ENCODE results near the gene SDHAF3. TPM values are rescaled to one million over a fixed set of nuclear protein-coding genes. Genes with fewer than 3 reads are reported as not detected.

Gene SDHAF3
- polyA plus RNA-seq, 2 of the 4 experiments (the other 2 are of a cell fraction), result 52.3 to 56.0 TPM

DNA sequence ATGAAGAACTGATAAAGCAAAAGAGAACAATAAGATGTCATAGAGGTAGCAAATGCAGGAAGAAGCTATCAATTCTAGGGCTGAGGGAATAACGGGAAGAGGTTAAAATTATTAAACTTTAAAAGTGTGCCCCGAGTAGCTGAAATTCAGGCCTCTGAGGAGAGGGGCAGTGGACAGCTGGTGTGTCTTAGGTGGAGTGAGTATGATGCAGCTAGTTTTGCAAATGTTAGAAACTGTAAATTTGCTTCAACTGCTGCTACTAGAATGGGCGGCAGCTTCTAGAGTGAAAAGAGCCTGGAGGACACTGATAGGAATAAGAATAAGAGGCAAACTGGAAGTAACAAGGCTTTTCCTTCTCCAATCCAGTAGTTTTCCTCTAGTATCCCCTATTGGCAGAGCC, 87.3 kb downstream of the SDHAF3 start:
- Histone ChIP-seq H3K9me3 (no peaks in the 10 kb centered on the region), H3K27ac (no peak overlapping the region), H3K4me2 (no peak overlapping the region), H3K4me1 (no peaks in the 10 kb centered on the region), H3K4me3 (no peak overlapping the region)
- FAIRE-seq (no peak), ATAC-seq (no peak), DNase-seq (ENCODE audit: low read depth in 1 of 2, low spot score in 1 of 2) (no peak)
- 4% methylated on average over 3 of the region's 3 CpGs for WGBS (ENCODE audit: missing lambda C conversion rate)
- POLR2A ChIA-PET, result no interaction called here
- no peak for TF ChIP-seq RAD21 (conservative IDR thresholded peaks at IDR 0.05 in 1 of 2, IDR thresholded peaks at IDR 0.05 in 1 of 2)
- TF ChIP-seq EHMT2 (IDR thresholded peaks at IDR 0.05; ENCODE audit: low read depth), result no peak
- no peak for TF ChIP-seq RARB (CRISPR knock-in tag; IDR thresholded peaks at IDR 0.05)
- TF ChIP-seq NPAS2 (CRISPR knock-in tag; IDR thresholded peaks at IDR 0.05; ENCODE audit: borderline replicate concordance), result no peak
- TF ChIP-seq BHLHE40 (IDR thresholded peaks at IDR 0.05; ENCODE audit: low read depth, low read length), result no peak
- TF ChIP-seq GATA3 (IDR thresholded peaks at IDR 0.05; ENCODE audit: borderline replicate concordance), result no peak
- no peak for TF ChIP-seq POLR2AphosphoS2 (conservative IDR thresholded peaks at IDR 0.05; ENCODE audit: low read length)
- TF ChIP-seq SMC3 (IDR thresholded peaks at IDR 0.05), result no peak
- TF ChIP-seq CHD4 (IDR thresholded peaks at IDR 0.05; ENCODE audit: borderline replicate concordance), result no peak
- no peak for TF ChIP-seq RCOR1 (IDR thresholded peaks at IDR 0.05; ENCODE audit: low read depth, low read length)
- TF ChIP-seq, protein P1, sequence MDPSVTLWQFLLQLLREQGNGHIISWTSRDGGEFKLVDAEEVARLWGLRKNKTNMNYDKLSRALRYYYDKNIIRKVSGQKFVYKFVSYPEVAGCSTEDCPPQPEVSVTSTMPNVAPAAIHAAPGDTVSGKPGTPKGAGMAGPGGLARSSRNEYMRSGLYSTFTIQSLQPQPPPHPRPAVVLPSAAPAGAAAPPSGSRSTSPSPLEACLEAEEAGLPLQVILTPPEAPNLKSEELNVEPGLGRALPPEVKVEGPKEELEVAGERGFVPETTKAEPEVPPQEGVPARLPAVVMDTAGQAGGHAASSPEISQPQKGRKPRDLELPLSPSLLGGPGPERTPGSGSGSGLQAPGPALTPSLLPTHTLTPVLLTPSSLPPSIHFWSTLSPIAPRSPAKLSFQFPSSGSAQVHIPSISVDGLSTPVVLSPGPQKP (IDR thresholded peaks at IDR 0.05; ENCODE audit: low read depth, low read length), result no peak
- TF ChIP-seq RFX5 (IDR thresholded peaks at IDR 0.05), result no peak
- TF ChIP-seq NFE2L2 (conservative IDR thresholded peaks at IDR 0.05; ENCODE audit: low read length), result no peak
- no peak for TF ChIP-seq CBX2 (IDR thresholded peaks at IDR 0.05; ENCODE audit: borderline replicate concordance, low read depth)
- TF ChIP-seq, protein P2, sequence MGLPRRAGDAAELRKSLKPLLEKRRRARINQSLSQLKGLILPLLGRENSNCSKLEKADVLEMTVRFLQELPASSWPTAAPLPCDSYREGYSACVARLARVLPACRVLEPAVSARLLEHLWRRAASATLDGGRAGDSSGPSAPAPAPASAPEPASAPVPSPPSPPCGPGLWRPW (IDR thresholded peaks at IDR 0.05), result no peak
- TF ChIP-seq MYC (IDR thresholded peaks at IDR 0.05; ENCODE audit: borderline replicate concordance, low read length), result no peak
- CTCF ChIA-PET, result no interaction called here

DNA sequence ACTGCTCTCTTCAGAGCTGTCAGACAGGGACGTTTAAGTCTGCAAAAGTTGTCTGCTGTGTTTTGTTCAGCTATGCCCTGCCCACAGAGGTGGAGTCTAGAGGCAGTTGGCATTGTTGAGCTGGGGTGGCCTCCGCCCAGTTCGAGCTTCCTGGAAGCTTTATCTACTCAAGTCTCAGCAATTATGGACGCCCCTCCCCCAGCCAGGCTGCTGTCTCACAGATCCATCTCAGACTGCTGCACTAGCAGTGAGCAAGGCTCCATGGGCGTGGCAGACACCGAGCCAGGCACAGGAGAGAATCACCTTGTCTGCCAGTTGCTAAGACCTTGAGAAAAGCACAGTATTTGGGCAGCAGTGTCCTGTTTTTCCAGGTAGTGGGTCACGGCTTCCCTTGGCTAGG, 98.1 kb downstream of the SDHAF3 start:
- FAIRE-seq, result no peak
- H3K9me3 ChIP-seq, result no peaks in the 10 kb centered on the region
- WGBS (ENCODE audit: missing lambda C conversion rate), result 3% methylated on average over 6 of the region's 7 CpGs

DNA sequence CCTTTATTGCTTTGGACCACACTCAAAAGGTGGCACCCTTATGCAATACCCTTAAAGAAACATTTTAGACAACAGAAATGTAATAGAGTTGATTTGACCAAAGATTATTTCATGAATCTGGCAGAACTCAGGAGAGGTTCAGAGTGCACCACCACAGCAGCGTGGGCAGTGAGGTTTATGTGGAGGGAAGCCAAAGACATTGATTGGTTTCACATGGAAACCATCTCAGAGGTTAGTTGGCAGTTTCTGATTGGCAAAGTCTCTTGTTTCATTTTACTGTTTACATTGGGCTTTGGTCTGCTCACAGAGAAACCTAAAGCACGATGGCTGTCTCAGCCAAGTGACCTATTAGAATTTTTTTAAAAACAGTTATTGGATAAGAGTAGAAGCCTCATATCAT, 101.3 kb downstream of the SDHAF3 start:
- DNase-seq (ENCODE audit: low read depth in 1 of 2, low spot score in 1 of 2) (no peak), FAIRE-seq (no peak), ATAC-seq (no peak)
- Histone ChIP-seq H3K4me3 (no peak overlapping the region), H3K4me2 (no peak overlapping the region), H3K4me1 (no peaks in the 10 kb centered on the region), H3K27ac (no peak overlapping the region), H3K9me3 (no peaks in the 10 kb centered on the region)
- CTCF ChIA-PET, result no interaction called here
- POLR2A ChIA-PET, result no interaction called here
- 3% methylated on average over 2 of the region's 2 CpGs for WGBS (ENCODE audit: missing lambda C conversion rate)
- no peak for TF ChIP-seq ESRRA (IDR thresholded peaks at IDR 0.05; ENCODE audit: borderline replicate concordance, low read length)
- no peak for TF ChIP-seq NFE2L2 (conservative IDR thresholded peaks at IDR 0.05; ENCODE audit: low read length)
- TF ChIP-seq ZNF302 (CRISPR knock-in tag; IDR thresholded peaks at IDR 0.05), result no peak
- no peak for TF ChIP-seq KDM1A (IDR thresholded peaks at IDR 0.05; ENCODE audit: low read depth)
- no peak for TF ChIP-seq SMC3 (IDR thresholded peaks at IDR 0.05)
- TF ChIP-seq, protein P3, sequence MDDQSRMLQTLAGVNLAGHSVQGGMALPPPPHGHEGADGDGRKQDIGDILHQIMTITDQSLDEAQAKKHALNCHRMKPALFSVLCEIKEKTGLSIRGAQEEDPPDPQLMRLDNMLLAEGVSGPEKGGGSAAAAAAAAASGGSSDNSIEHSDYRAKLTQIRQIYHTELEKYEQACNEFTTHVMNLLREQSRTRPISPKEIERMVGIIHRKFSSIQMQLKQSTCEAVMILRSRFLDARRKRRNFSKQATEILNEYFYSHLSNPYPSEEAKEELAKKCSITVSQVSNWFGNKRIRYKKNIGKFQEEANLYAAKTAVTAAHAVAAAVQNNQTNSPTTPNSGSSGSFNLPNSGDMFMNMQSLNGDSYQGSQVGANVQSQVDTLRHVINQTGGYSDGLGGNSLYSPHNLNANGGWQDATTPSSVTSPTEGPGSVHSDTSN (IDR thresholded peaks at IDR 0.05), result no peak
- TF ChIP-seq RARB (CRISPR knock-in tag; IDR thresholded peaks at IDR 0.05), result no peak
- TF ChIP-seq, protein P4, sequence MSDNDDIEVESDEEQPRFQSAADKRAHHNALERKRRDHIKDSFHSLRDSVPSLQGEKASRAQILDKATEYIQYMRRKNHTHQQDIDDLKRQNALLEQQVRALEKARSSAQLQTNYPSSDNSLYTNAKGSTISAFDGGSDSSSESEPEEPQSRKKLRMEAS (IDR thresholded peaks at IDR 0.05), result no peak
- TF ChIP-seq NPAS2 (CRISPR knock-in tag; IDR thresholded peaks at IDR 0.05; ENCODE audit: borderline replicate concordance), result no peak
- TF ChIP-seq JUNB (IDR thresholded peaks at IDR 0.05), result no peak
- TF ChIP-seq EHMT2 (IDR thresholded peaks at IDR 0.05; ENCODE audit: low read depth), result no peak
- no peak for TF ChIP-seq FOXS1 (CRISPR knock-in tag; IDR thresholded peaks at IDR 0.05)
- TF ChIP-seq GATA3 (IDR thresholded peaks at IDR 0.05; ENCODE audit: borderline replicate concordance), result no peak
- no peak for TF ChIP-seq KDM5A (IDR thresholded peaks at IDR 0.05)

More for the DNA sequence above, 98.1 kb downstream of the SDHAF3 start:
- Histone ChIP-seq H3K4me2 (no peak overlapping the region), H3K27ac (no peak overlapping the region), H3K4me1 (no peaks in the 10 kb centered on the region), H3K4me3 (no peak overlapping the region)
- CTCF ChIA-PET, result interaction anchor here (0.9 kb wide), 1 partner anchor 30 kb away, joined by 3 read pairs; no protein-coding TSS in a partner anchor
- POLR2A ChIA-PET, result no interaction called here
- ATAC-seq (no peak), DNase-seq (ENCODE audit: low read depth in 1 of 2, low spot score in 1 of 2) (no peak)
- TF ChIP-seq MYC (IDR thresholded peaks at IDR 0.05; ENCODE audit: borderline replicate concordance, low read length) (no peak), CEBPB (IDR thresholded peaks at IDR 0.05) (no peak), ZNF302 (CRISPR knock-in tag; IDR thresholded peaks at IDR 0.05) (no peak), FOXS1 (CRISPR knock-in tag; IDR thresholded peaks at IDR 0.05) (no peak), HOXB13 (CRISPR knock-in tag; IDR thresholded peaks at IDR 0.05; ENCODE audit: low read depth) (no peak), HEYL (CRISPR knock-in tag; IDR thresholded peaks at IDR 0.05) (no peak), MAFK (IDR thresholded peaks at IDR 0.05; ENCODE audit: partially characterized antibody) (no peak), ZC3H11A (IDR thresholded peaks at IDR 0.05) (no peak)
- TF ChIP-seq, protein P2 (IDR thresholded peaks at IDR 0.05), result no peak

All from A549 (cell line).